Fibroblast of mammary gland (primary cell): ENCODE results near the gene RECQL.

Experiments used
- DNase-seq: peaks from one replicate; pipeline ENCODE4 v3.0.0-alpha.2; 2010; ENCODE audit warnings: low read depth
- H3K4me3 ChIP-seq: 2 replicates; pipeline ENCODE4 v1.5.1; 2011; ENCODE audit warnings: low read depth, mild to moderate bottlenecking, low read length, moderate library complexity; ENCODE audit not compliant: control insufficient read depth
- TF ChIP-seq, protein P1 (sequence below): conservative IDR thresholded peaks from 2 replicates; pipeline ENCODE4 v1.5.1; 2011; ENCODE audit warnings: low read depth, low read length, inconsistent platforms; ENCODE audit not compliant: control insufficient read depth, insufficient read depth

Gene RECQL

DNA sequence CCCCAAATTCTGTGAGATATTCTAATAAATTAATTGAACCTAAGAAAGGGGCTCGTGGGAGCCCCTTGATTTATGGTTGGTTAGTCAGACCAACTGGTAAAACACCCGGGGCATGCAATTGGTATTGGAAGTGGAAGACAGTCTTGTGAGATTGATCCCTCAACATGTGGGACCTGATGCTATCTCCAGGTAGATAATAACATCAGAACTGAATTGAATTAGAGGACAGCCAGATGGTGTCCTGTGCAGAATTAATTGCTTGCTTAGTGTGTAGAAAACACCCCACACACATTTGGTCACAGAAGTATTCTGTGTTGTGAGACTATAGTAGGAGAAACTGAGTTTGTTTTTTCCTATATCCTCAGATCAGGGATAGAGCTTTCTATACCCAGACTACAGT is 42.0 kb downstream of the RECQL start:
- TF ChIP-seq, protein P1, sequence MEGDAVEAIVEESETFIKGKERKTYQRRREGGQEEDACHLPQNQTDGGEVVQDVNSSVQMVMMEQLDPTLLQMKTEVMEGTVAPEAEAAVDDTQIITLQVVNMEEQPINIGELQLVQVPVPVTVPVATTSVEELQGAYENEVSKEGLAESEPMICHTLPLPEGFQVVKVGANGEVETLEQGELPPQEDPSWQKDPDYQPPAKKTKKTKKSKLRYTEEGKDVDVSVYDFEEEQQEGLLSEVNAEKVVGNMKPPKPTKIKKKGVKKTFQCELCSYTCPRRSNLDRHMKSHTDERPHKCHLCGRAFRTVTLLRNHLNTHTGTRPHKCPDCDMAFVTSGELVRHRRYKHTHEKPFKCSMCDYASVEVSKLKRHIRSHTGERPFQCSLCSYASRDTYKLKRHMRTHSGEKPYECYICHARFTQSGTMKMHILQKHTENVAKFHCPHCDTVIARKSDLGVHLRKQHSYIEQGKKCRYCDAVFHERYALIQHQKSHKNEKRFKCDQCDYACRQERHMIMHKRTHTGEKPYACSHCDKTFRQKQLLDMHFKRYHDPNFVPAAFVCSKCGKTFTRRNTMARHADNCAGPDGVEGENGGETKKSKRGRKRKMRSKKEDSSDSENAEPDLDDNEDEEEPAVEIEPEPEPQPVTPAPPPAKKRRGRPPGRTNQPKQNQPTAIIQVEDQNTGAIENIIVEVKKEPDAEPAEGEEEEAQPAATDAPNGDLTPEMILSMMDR = no peak
- no peak for DNase-seq
- H3K4me3 ChIP-seq = no peak overlapping the region

DNA sequence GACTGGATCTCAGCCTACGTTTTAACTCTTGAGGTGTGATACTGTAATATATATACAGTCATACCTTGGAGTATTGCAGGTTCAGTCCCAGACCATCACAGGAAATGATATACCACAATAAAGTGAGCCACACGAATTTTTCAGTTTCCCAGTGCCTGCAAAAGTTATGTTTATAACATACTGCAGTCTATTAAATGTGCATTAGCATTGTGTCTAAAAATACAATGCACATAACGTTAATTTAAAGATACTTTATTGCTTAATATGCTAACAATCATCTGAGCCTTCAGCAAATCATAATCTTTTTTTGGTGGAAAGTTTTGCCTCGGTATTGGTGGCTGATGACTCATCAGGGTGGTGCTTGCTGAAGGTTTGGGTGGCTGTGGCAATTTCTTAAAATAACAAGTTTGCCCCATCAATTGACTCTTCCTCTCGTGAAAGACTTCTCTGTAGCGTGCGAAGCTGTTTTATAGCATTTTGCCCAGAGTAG is 45.1 kb downstream of the RECQL start:
- TF ChIP-seq, protein P1 = no peak
- no peak for DNase-seq
- H3K4me3 ChIP-seq = no peak overlapping the region

DNA sequence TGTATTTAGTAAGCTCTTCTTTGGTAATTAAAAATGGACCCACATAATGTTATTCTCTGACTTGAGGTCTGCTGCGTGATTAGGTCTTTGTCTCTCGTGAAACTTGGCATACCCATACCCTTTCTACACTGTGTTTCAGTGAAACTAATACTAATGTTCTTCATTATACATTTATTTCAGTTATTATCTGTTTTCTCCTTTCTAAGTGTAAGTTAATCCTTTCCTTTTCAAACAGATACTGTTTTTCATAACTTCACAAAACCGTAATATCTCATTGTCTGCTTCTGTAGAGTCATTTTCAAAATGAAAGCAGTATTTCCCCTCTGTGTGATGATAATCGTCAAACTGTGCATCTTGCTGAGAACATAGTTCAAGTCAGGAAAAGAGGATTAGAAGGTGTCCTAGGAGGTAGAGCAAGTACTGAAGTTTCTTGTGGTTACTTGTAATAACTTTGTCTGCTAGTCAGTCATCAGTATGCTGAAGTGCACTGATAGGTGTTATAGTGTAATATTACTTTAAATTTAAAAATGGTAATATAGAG is 48.1 kb downstream of the RECQL start:
- no peak for DNase-seq
- TF ChIP-seq, protein P1 = no peak
- no peak overlapping the region for H3K4me3 ChIP-seq

DNA sequence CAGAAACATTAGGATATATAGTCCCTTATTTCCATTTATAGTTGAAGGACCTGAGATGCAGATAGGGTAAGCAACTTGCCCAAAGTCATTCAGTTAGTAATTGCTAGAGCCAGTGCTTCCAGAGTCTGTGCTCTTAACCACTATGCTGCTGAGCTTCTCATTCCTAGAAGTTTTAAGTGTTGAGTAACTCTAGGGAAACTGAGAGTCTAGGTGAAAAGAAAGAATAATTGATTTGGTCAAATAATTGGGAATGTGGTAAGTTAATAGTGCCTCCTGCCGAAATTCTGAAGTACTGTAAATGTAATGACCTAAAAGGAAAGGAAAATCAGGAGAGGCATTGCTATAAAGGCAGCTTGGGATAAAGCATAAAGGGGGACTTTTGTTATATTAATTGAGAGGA is 49.9 kb downstream of the RECQL start:
- peak; percentile 25 for DNase-seq
- TF ChIP-seq, protein P1 = no peak
- H3K4me3 ChIP-seq = no peak overlapping the region

DNA sequence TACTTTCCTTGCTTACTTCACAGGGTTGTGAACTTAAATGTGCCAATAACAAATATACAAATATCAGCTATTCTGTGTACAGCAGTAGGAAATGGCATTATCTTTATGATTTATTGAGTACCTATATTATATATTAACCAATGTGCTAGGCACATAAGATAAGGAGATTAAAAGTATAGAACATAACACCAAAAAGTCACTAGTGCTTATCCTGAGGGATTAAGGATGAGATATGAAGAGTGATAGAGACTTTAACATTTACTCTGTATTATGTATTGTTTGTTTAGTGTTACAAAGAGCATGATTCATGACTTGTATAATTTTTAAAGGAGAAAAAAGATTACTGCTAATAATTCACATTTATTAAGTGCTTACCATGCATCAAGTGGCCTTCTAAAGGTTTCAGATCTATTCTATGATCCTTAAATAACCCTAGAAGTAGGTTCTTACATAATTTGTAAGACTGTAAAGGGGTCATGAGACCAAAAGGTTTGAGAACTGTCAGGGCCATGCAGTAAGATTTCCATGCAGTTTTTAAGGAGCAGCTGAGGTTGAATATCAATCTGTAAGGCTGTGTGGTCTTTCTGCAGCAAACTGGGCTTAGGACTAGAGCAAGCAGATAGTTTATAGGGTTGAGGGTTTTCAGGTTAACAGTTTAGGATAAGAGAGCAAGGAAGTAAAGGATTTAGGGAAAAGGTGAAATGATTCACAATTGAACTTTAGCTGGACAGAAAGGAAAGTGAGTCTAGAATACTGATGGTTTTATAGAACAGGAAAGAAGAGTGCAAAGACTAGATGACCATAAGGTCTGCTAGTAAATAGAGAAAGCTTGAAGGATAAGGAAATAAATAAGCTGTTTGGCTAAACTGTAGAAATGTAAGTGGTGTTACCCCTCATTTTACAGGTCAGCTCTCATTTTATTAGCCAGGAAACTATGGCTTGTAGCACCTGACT is 57.0 kb downstream of the RECQL start:
- no peak overlapping the region for H3K4me3 ChIP-seq
- TF ChIP-seq, protein P1 = no peak
- no peak for DNase-seq

DNA sequence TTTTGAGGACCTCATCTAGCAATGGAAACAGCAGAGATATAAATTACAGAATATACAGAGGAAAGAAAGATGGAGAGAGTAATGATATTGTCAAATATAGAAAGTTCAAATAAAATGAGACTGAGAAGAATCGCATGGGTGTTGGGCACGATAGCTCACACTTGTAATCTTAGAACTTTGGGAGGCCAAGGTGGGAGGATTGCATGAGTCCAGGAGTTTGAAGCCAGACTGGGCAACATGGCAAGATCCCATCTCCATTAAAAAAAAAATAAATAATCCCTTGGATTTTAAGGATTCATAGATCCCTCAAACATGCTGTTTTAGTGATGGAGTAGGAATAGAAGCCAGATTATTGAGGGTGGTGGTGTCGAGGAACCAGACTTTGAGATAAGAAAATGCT is 62.1 kb downstream of the RECQL start:
- no peak overlapping the region for H3K4me3 ChIP-seq
- TF ChIP-seq, protein P1 = no peak
- no peak for DNase-seq
